Posterior cingulate gyrus (tissue), 11 donors: ENCODE results near the gene PHF11.
"Not testable (repeated sequence)": the region's sequence is repeated elsewhere in the genome, so short reads cannot be mapped to it uniquely, and the experiment has no call there.

Experiments
- DNase-seq, 10 donors: peaks; one replicate each; pipeline versions ENCODE4 v3.0.0 to v3.0.0-alpha.2; 2020 to 2021; ENCODE audit warnings: mixed read lengths in 3 of 10
- intact Hi-C: fragments of 100-400 bp; cut with DNase I; formaldehyde crosslinking; loops from one replicate; pipeline ENCODE4 v1.15.1; 2023

Gene PHF11

DNA sequence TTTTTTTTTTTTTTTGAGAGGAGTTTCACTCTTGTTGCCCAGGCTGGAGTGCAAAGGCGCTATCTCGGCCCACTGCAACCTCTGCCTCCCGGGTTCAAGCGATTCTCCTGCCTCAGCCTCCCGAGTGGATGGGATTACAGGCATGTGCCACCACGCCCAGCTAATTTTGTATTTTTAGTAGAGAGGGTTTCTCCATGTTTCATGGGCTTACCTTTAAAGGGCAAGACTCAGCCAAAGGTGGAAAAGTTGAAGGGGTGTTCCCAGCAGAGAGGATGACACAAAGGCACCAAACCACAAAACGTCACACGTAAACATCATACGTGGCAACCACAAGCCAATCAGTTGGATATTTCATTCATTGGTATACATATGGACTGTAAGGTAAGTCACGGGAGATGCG, 1.1 kb downstream of the PHF11 start:
- DNase-seq: not testable (repeated sequence)
- intact Hi-C loops: loop anchor here (10.0 kb wide), 1 partner anchor 88 kb away; the partner anchor contains the start of gene RCBTB1

DNA sequence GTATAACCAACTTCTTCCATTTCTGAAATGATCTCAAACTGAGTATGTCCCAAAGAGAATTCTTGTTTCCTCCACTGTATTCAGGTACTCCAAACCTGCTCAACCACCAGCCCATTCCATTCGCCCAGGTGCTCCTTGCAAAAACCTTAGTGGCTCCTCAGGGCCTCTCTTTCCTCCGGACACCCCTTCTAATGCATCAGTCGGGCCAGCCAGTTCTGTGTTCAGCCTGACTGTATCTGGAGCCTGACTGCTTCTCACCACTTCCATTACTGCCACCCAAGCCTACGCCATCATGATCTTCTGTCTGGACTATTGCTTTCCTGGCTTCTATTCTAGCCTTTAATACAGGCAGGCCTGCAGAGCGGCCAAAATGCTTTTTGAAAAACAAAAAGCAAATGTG, 1.5 kb downstream of the PHF11 start:
- no peak for DNase-seq

DNA sequence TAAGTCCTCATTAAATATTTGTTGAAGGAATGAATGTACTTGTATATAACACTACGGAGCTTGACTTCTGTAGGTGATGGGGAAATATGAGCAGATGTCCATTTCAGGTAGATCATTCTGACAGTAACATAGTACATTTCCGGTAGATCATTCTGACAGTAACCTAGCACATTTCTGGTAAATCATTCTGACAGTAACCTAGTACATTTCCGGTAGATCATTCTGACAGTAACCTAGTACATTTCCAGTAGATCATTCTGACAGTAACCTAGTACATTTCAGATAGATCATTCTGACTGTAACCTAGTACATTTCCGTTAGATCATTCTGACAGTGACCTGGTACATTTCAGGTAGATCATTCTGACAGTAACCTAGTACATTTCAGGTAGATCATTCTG, 2.5 kb downstream of the PHF11 start:
- intact Hi-C loops: loop anchor here (10.0 kb wide), 1 partner anchor 87 kb away; the partner anchor contains the start of gene RCBTB1
- no peak for DNase-seq

More for the DNA sequence above, 1.5 kb downstream of the PHF11 start:
- intact Hi-C loops: loop anchor here (10.0 kb wide), 1 partner anchor 88 kb away; the partner anchor contains the start of gene RCBTB1

DNA sequence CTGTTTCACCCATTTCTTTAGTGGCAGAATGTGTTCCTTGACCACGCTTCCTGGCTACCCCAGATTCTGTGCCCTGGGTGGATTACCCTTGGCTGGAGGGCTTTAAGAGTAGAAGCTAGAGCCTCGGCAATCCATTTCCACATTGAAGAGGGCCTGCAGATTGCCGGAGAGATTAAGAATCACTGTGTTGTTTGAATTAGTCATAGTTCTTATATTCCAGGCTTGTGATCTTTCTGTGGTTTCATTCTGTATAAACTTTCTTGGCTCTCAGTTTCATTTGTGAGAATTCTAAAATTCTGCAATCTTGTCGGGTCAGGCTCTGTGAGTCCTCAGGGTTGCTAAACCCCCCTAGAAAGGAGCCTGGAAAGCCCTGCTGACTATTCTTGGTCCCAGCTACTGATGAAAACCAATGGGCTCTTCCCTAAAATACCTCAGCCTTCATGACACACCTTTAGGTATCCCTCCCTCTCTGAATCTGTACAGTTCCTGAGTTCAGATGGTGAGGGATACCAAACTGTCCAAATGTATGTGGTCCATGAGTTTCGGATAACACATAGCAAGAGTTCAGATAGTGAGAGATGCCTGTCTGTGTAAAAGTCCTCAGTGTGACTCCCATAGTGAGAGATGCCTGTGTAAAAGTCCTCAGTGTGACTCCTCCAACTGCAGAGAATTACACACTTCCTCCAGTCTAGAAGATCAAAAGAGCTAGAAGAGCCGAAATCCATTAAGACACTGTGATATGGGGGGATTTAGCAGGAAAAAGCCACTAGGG, 4.3 kb downstream of the PHF11 start:
- DNase-seq: no peak
- intact Hi-C loops: loop anchor here (10.0 kb wide), 1 partner anchor 85 kb away; the partner anchor contains the start of gene RCBTB1

DNA sequence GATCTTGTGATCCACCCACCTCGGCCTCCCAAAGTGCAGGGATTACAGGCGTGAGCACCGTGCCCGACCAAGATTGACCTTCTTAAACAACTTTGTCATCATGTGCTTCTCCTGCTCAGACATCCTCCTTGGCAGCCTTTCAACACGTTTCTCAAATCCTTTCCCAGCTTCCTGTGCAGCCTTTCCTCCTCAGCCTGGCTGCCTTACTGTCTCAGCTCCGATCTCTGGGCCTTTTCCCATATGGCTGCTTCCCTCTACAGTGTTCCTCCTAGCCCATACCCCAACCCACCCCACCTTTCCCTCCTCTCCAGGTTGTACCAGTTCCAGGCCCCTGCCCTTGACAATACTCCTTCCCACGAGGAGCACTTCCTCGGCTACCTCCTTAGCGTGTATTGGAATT, 7.2 kb downstream of the PHF11 start:
- intact Hi-C loops: no loop called here
- DNase-seq: no peak

DNA sequence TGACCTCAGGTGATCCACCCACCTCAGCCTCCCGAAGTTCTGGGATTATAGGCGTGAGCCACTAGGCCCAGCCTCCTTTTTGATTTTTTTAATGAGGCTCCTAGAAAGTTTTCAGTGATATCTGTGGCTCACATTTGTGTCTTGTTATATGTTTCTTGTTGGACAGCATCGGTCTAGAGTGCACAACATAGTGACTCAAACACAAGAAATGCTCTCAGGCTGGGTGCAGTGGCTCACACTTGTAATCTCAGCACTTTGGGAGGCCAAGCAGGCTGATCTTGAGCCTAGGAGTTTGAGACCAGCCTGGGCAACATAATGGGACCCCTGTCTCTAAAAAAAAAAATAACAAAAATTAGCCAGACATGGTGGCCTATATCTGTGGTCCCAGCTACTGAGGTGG, 8.2 kb downstream of the PHF11 start:
- no peak for DNase-seq
- intact Hi-C loops: no loop called here

DNA sequence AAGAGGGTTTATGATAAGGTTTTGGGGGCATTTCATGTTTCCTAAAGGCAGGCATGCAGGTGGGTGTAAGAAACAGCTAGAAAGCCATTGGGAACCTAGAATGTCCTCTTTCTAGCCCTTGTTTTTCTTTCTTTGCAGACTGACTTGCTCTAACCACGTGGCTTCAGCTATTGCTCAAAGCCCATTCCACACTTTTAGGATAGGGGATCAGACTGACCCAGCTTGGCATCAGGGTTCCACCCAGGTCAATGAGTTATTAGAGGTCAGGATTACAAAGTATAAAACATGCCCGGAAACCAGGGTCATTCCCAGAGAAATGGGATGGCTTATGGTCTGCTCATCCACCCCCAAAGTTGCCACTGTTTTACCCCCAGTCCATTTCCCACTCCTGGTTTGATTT, 16.8 kb downstream of the PHF11 start:
- no peak for DNase-seq
- intact Hi-C loops: no loop called here

DNA sequence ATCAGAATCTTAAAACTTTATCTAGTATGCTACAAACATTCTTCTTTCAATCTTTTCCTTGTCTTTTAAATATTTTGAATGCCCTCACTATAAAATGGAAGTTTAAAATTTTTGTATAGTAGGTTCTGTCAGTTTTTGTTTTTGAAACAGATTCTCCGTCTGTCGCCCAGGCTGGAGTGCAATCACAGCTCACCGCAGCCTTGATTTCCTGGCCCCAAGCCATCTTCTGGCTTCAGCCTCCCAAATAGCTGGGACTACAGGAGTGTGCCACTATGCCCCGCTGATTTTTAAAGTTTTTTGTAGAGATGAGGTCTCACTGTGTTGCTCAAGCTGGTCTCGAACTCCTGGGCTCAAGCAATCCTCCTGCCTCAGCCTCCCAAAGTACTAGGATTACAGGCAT, 20.7 kb downstream of the PHF11 start:
- DNase-seq: peak in 2 of 10 donors; percentile 18 to 72
- intact Hi-C loops: no loop called here

DNA sequence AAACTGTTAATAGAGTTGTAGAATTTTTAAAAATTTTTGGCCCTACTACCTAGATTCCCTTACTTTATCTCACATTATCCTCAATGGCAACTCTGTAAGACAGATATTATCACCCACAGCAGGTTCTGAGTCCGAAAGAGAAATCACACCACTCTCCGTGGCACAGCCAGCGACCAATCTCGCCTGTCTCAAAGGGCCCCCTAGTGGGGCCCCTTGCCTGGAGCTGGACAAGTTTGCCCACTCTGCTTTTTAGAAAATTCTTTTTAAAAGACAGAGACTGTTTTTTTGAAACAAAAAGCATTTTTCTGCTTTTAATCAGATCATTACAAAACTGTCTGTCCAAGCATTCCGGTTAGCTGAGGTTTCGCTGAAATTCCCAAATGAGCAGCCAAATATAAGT, 21.7 kb downstream of the PHF11 start:
- peak in 5 of 10 donors; percentile 9 to 86 (median 23) for DNase-seq
- intact Hi-C loops: no loop called here

DNA sequence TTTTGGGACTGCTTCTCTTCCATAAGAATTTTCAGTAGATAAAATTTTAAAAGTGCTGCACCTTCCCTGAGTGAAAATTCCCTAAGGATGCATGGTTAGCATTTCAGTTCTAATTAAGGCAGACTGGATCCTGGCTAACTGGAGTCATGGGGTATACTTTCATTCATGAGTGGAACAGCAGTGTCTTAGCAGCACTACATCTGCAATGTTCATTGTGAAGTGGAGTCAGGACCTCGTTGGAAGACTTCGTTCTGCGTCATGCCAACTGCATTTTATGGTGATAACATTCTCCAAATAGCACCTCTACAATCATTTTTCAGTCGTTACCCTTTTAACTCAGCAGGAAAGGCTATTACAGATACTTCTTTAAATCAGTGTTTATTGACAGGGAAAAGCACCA, 25.5 kb downstream of the PHF11 start:
- intact Hi-C loops: no loop called here
- DNase-seq: no peak

DNA sequence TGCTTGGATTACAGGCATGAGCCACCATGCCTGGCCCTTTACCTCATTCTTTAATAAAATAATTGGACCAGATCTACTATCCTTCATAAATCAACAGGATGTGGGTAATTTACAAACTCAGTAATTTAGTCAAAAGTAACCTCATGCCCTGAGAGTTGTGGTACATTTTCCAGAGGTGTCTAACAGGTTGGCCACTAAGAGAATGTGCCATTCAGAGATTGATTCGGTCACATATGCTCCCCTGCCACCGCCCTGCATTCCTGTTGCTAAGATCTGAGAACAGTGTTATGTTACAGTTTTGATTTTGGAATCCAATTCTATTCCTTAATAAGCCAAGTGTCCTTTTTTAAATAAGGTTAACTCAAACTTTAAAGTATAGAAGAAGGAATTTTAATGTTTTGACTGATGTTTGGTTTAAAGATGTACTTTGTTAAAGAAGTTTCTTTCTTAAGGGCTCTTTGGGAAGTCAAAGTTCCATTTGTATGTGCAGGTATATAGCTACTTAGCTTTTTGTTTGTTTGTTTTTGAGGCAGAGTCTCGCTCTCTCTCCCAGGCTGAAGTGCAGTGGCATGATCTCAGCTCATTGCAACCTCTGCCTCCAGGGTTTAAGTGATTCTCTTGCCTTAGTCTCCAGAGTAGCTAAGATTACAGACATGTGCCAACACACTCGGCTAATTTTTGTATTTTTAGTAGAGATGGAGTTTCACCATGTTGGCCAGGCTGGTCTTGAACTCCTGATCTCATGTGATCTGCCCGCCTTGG, 29.2 kb downstream of the PHF11 start:
- no peak for DNase-seq
- intact Hi-C loops: no loop called here

DNA sequence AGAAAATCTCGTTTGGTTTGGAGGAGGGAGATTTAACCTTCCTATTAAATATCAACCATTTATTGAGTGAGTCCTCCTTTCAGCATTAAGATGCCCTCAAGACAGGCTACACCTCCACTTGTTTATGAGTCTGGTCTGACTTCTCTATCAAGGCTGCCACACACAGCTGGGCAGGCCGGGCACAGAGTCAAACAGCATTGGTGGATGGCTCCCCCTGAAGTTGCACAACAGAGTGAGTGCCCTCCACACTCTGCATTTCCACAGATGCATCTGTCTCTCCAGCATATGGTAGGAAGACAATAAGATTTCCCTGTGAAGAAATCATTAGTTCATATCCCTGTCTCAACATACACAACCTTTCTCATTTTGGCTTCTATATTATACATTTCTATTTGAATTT, 31.4 kb downstream of the PHF11 start:
- intact Hi-C loops: no loop called here
- peak in 4 of 10 donors; percentile 26 to 83 (median 37) for DNase-seq

DNA sequence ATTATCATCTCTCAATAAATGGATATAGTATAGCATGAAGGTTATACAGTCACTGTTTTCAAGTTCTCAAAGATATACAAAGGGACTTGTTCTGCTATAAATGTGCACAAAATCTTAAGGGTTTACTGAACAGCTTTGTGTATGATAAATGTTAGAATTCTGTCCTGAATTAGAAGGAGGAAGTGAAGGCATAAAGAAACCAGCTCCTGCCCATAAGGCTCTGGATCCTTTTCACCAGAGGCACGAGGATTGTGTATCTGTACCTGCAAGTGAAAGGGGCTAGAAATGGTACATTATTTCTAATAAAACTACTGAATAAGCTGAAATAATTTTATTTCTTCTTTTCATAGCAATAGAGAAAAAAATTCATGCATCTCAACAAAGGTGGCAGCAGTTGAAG, 32.4 kb downstream of the PHF11 start:
- no peak for DNase-seq
- intact Hi-C loops: no loop called here

DNA sequence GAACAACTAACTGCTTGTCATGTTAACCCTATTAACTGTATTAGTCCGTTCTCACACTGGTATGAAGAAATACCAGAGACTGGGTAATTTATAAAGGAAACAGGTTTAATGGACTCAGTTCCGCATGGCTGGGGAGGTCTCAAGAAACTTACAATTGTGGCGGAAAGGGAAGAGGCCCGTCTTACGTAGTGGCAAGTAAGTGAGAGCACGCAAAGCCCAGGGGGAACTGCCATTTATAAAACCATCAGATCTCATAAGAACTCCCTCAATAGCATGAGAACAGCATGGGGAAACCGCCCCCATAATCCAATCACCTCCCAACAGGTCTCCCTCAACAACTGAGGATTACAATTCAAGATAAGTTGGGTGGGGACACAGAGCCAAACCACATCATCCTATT, 34.7 kb downstream of the PHF11 start:
- DNase-seq: no peak
- intact Hi-C loops: no loop called here

DNA sequence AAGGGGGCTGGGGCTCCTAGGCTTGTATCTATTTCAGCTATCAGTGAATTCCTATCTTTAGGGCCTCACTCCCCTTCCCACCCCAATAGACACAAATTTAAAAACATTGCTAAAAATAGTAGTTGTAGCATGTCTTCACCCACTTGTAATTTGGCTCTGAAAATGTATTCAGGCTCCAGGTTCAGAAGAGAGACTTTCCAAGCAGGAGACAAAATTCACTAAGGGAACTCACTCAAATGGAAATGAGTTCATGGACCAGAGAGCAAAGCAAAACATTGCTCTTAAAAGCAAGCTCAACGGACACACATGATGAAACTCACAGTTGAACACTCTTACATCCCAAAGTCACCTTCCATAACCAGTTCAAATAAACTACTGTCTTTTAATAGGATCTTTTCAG, 36.8 kb downstream of the PHF11 start:
- intact Hi-C loops: no loop called here
- DNase-seq: no peak

DNA sequence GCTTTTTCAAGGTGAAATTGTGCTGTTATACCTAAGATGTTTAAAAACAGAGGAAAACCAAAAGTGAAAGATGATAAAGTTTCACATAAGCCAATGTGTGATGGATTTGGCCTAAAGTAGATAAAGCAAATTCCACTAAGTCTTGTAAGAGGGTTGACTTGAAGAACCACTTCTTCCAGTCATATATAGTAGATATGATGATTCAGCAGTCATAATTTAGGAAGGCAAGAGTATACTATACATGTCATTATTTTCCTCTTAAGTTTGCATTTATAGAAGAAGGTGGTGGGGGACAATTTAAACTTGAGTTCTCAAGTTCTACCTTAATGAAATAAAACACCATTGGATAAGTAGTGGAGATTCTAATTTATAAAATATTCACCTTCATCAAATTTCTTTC, 37.3 kb downstream of the PHF11 start:
- intact Hi-C loops: no loop called here
- DNase-seq: no peak

DNA sequence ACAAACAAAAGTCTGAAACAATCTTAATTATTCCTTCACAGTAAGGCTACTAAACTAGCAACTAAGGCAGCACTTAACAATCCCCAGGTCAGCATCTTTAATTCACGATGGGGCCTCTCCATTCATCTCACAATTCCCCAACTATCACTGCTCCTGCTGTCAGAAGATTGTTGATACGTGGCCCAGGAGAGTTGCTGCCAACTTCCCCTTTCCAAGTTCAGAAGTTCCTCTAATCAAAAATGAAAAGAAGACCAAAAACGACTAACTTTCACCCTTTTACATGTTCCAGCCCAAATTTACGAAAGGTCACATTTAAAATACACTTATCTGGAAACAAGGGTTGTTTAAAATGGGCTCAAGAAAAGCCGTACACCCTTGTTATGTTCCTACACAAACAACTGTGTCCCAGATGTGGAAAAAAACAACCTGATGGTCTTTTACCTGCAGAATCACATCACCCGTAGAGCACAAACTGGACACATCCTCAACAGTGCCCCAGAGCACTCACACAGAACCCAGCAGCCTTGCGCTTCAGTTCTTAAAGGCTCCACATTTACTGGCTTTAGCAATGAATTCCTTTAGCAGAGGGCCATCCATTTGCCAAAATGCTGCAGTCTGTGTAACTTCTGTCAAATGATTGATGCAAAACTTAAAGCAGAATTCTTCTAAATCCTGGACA, 38.0 kb downstream of the PHF11 start:
- intact Hi-C loops: no loop called here
- no peak for DNase-seq

DNA sequence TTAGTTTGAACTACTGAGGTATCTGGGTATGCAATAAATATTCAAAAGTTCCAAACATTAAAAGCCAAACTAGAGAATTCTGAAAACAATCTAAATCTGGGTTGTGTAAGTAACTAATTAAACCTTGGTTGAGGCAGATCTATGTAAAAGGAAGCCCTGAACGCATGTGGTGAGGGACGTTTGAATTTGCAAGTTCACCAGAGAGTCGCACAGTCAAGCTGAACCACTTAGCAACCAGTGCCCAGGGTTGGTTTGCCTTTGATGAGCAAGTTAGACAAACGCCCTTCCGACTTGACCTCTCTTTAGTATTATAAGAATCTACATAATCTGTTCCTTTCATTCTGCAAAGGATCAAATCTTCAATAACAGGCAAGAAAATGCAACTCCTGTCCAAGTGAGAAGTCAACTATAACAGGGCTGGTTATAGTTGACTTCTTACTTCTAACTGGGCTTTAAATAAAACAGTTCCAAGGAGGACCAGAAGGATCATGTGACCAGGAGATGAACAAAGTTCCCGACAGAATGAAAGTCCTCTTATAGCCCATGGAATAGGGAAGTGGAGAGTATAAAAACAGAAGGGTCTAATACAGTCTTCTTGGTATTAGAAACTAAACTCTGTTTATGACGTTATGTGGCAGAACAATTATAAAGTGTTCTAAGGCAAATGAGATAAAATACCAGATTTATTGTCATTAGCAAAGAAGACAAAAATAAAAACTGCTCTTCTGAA, 40.6 kb downstream of the PHF11 start:
- intact Hi-C loops: no loop called here

DNA sequence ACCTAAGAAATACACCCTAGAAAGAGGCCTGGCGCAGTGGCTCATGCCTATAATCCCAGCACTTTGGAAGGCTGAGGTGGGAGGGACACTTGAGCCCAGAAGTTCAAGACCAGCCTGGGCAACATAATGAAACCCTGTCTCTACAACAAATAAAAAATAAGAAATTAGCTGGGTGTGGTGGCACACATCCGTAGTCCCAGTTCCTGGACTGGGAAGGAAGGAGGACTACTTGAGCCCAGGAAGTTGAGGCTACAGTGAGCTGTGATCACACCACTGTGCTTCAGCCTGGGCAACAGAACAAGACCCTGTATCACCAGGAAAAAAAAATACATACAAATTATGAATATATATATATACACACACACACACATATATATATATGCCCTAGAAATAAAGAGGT, 42.7 kb downstream of the PHF11 start:
- DNase-seq: no peak
- intact Hi-C loops: no loop called here

More for the DNA sequence above, 40.6 kb downstream of the PHF11 start:
- DNase-seq: no peak

DNA sequence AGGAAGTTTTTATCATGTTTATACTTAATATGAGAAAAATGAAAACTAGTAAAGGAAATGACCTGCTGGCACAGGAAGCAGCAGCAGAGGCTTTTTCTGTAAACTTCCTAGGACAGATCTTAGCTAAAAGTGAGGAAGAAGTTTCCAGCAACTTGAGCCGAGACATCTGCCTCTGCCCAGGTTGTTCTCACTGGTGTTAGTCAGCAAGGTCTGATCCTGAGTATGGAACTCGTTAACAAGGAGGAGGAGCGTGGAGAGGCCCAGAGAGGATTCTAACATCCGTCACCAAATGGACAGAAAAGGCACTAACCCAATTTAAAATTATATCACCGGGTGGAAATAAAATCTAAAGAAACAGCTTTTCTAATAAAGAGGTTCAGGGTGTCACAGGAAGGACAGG, 43.6 kb downstream of the PHF11 start:
- no peak for DNase-seq
- intact Hi-C loops: no loop called here

DNA sequence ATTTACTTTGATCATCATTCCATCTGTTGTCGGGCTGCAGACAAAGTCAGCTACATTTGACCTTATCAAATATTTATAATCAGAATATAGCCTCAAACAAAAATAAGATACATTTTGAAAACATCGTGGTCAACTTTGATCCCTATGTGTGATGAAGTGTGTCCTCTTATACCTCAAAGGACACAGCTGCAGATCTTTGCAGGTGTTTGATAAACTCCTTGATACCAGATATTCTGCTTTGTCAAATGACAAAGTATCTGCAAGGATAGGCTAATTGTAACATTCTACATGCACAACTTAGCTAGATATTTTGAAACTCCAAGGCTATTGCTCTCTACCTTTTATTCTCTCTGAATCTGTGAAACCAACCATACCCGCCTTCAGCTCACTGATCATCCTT, 44.0 kb downstream of the PHF11 start:
- no peak for DNase-seq
- intact Hi-C loops: no loop called here
